H1 (cell line): ENCODE results near the gene MPPED2. TPM values are rescaled to one million over a fixed set of nuclear protein-coding genes. Genes with fewer than 3 reads are reported as not detected.

ENCODE experiments used
- CTCF ChIA-PET: fragments of 300-600 bp; sonication (Branson Sonifier 250); formaldehyde crosslinking; loops from one replicate; lab custom pipeline; 2021; ENCODE audit not compliant: partially characterized antibody; lab: Charles Lee
- POLR2A ChIA-PET: fragments of 300-600 bp; sonication (Branson Sonifier 250); formaldehyde crosslinking; loops from one replicate; lab custom pipeline; 2021; ENCODE audit warnings: inconsistent platforms; ENCODE audit not compliant: partially characterized antibody; lab: Charles Lee
- DNase-seq, 2 experiments: peaks; one replicate each; pipeline versions ENCODE4 v3.0.0 to v3.0.0-alpha.2; 2010 to 2022; ENCODE audit warnings: low spot score in 2 of 2, low read depth in 1 of 2, mixed read lengths in 1 of 2
- FAIRE-seq: peaks from 2 replicates; lab custom pipeline; 2011; peaks lifted over from hg19 to GRCh38; lab: Jason Lieb, UNC
- H2AFZ ChIP-seq: 2 replicates; pipeline ENCODE4 v1.8.1; 2012; ENCODE audit warnings: low read length, inconsistent platforms
- H2AK5ac ChIP-seq: 2 replicates; pipeline ENCODE4 v1.6.1; 2013; ENCODE audit warnings: low read depth, low read length
- H2BK120ac ChIP-seq: replicated peaks from 2 replicates; pipeline ENCODE3; 2013; ENCODE audit warnings: low read depth, low read length, inconsistent platforms
- H2BK12ac ChIP-seq: 2 replicates; pipeline ENCODE4 v1.6.1; 2013; ENCODE audit warnings: low read depth, low read length
- H2BK15ac ChIP-seq: 2 replicates; pipeline ENCODE4 v1.6.1; 2013; ENCODE audit warnings: low read length
- H2BK20ac ChIP-seq: 2 replicates; pipeline ENCODE4 v1.6.1; 2013; ENCODE audit warnings: low read length
- H2BK5ac ChIP-seq: 2 replicates; pipeline ENCODE4 v1.6.1; 2013; ENCODE audit warnings: low read depth, low read length
- H3K14ac ChIP-seq: 2 replicates; pipeline ENCODE4 v1.6.1; 2013; ENCODE audit warnings: inconsistent platforms; ENCODE audit not compliant: insufficient read length
- H3K18ac ChIP-seq: 2 replicates; pipeline ENCODE4 v1.6.1; 2013; ENCODE audit warnings: low read length; ENCODE audit errors: extremely low read depth
- H3K23ac ChIP-seq: 2 replicates; pipeline ENCODE4 v1.6.1; 2013; ENCODE audit warnings: inconsistent platforms; ENCODE audit not compliant: insufficient read length
- H3K23me2 ChIP-seq: 2 replicates; pipeline ENCODE4 v1.6.1; 2013; ENCODE audit warnings: low read depth, low read length
- H3K27ac ChIP-seq: 2 replicates; pipeline ENCODE4 v1.6.1; 2011; ENCODE audit warnings: low read depth, low read length, inconsistent platforms
- H3K27me3 ChIP-seq, 4 experiments: replicated peaks in 1 of 4; 1 replicate in 1 of 4; 2 replicates in 3 of 4; pipeline versions ENCODE4 v1.6.1 to v1.8.1; 2011 to 2013; ENCODE audit warnings: low read length in 3 of 4, mild to moderate bottlenecking in 3 of 4, inconsistent platforms in 2 of 4, mixed read lengths in 2 of 4, moderate library complexity in 1 of 4; ENCODE audit not compliant: control insufficient read depth in 3 of 4, insufficient read depth in 3 of 4; ENCODE audit errors: extremely low read depth in 1 of 4
- H3K36me3 ChIP-seq, 4 experiments: 2 replicates each; pipeline versions ENCODE4 v1.6.1 to v1.8.1; 2011 to 2013; ENCODE audit warnings: mild to moderate bottlenecking in 4 of 4, low read length in 3 of 4, moderate library complexity in 2 of 4, control low read depth in 1 of 4, inconsistent platforms in 1 of 4; ENCODE audit not compliant: insufficient read depth in 4 of 4, control insufficient read depth in 2 of 4
- H3K4ac ChIP-seq: replicated peaks from 2 replicates; pipeline ENCODE3; 2013; ENCODE audit warnings: low read length, low read depth, mixed read lengths, inconsistent platforms; ENCODE audit not compliant: insufficient read length
- H3K4me1 ChIP-seq, 4 experiments: replicated peaks in 1 of 4; 1 replicate in 1 of 4; 2 replicates in 3 of 4; pipeline versions ENCODE4 v1.6.1 to v1.8.1; 2011 to 2013; ENCODE audit warnings: low read length in 3 of 4, inconsistent platforms in 2 of 4, mixed read lengths in 1 of 4; ENCODE audit not compliant: insufficient read depth in 4 of 4, control insufficient read depth in 3 of 4
- H3K4me2 ChIP-seq, 2 experiments: 2 replicates each; pipeline versions ENCODE4 v1.6.1 to v1.8.1; 2011 to 2013; ENCODE audit warnings: low read depth in 2 of 2, low read length in 2 of 2, control low read depth in 1 of 2, inconsistent platforms in 1 of 2, mild to moderate bottlenecking in 1 of 2; ENCODE audit not compliant: insufficient read depth in 1 of 2
- H3K4me3 ChIP-seq, 4 experiments: fragments of 200-600, 300-600 bp in 1 of 4; sonication (generic), shearing (Covaris generic), sonication (Bioruptor Twin) in 1 of 4; 2 replicates each; pipeline versions ENCODE4 v1.5.1 to v1.8.1; 2011 to 2016; ENCODE audit warnings: low read length in 4 of 4, low read depth in 3 of 4, control low read depth in 2 of 4, inconsistent platforms in 2 of 4, mild to moderate bottlenecking in 2 of 4, mixed read lengths in 1 of 4, moderate library complexity in 1 of 4; ENCODE audit not compliant: insufficient read depth in 2 of 4; ENCODE audit errors: extremely low read depth in 1 of 4
- H3K56ac ChIP-seq: replicated peaks from 2 replicates; pipeline ENCODE3; 2013; ENCODE audit warnings: low read depth, mild to moderate bottlenecking, mixed read lengths, low read length, inconsistent platforms; ENCODE audit not compliant: insufficient read length
- H3K79me1 ChIP-seq: 2 replicates; pipeline ENCODE4 v1.6.1; 2013; ENCODE audit warnings: low read depth, low read length, control low read depth
- H3K79me2 ChIP-seq, 2 experiments: 2 replicates each; pipeline versions ENCODE4 v1.6.1 to v1.8.1; 2012 to 2013; ENCODE audit warnings: low read length in 2 of 2, mild to moderate bottlenecking in 2 of 2, inconsistent platforms in 1 of 2; ENCODE audit not compliant: insufficient read depth in 2 of 2, control insufficient read depth in 1 of 2
- H3K9ac ChIP-seq, 4 experiments: replicated peaks in 1 of 4; 1 replicate in 1 of 4; 2 replicates in 3 of 4; pipeline versions ENCODE4 v1.6.1 to v1.8.1; 2011 to 2013; ENCODE audit warnings: low read depth in 3 of 4, low read length in 3 of 4, control low read depth in 2 of 4, mild to moderate bottlenecking in 2 of 4, moderate library complexity in 2 of 4, inconsistent platforms in 1 of 4; ENCODE audit errors: extremely low read depth in 1 of 4
- H3K9me3 ChIP-seq, 2 experiments: 2 replicates each; pipeline versions ENCODE4 v1.6.1 to v1.8.1; 2012 to 2013; ENCODE audit warnings: mild to moderate bottlenecking in 2 of 2, moderate library complexity in 2 of 2, control low read depth in 1 of 2, inconsistent platforms in 1 of 2, low read depth in 1 of 2, low read length in 1 of 2, mixed read lengths in 1 of 2; ENCODE audit not compliant: insufficient read depth in 2 of 2
- H4K20me1 ChIP-seq, 2 experiments: replicated peaks in 1 of 2; 2 replicates each; pipeline versions ENCODE3 to v1.8.1; 2011 to 2013; ENCODE audit warnings: inconsistent platforms in 2 of 2, low read length in 2 of 2, mild to moderate bottlenecking in 1 of 2; ENCODE audit not compliant: insufficient read depth in 2 of 2, control insufficient read depth in 1 of 2
- H4K5ac ChIP-seq: 2 replicates; pipeline ENCODE4 v1.6.1; 2013; ENCODE audit warnings: low read length, low read depth, mixed read lengths, inconsistent platforms; ENCODE audit not compliant: insufficient read length
- H4K8ac ChIP-seq: 2 replicates; pipeline ENCODE4 v1.8.0; 2013; ENCODE audit warnings: mild to moderate bottlenecking, moderate library complexity, low read length, inconsistent platforms; ENCODE audit not compliant: insufficient read depth; ENCODE audit errors: extremely low read depth
- H4K91ac ChIP-seq: replicated peaks from 2 replicates; pipeline ENCODE3; 2013; ENCODE audit warnings: low read length, mixed read lengths, inconsistent platforms; ENCODE audit not compliant: insufficient read length
- ASH2L ChIP-seq: fragments of 200-600, 300-600 bp; sonication (generic); IDR thresholded peaks from one replicate; pipeline ENCODE4 v1.7.1; 2017; ENCODE audit warnings: low read length
- BRCA1 ChIP-seq: IDR thresholded peaks from 2 replicates; pipeline ENCODE4 v1.6.1; 2012; ENCODE audit warnings: low read depth, low read length, improper control_type of control experiment
- CBX8 ChIP-seq: fragments of 300-800, 300-1000 bp; sonication (generic); IDR thresholded peaks from 2 replicates; pipeline ENCODE4 v1.7.1; 2016; ENCODE audit warnings: low read depth, low read length, borderline replicate concordance
- CEBPB ChIP-seq: IDR thresholded peaks from 2 replicates; pipeline ENCODE4 v1.6.1; 2012; ENCODE audit warnings: low read depth, low read length
- CTCF ChIP-seq, 3 experiments: IDR thresholded peaks; 1 replicate in 2 of 3; 2 replicates in 1 of 3; pipeline versions ENCODE4 v1.5.1 to v1.6.1; 2011; ENCODE audit warnings: low read length in 3 of 3, mild to moderate bottlenecking in 3 of 3, inconsistent platforms in 2 of 3, low read depth in 1 of 3, moderate library complexity in 1 of 3; ENCODE audit not compliant: insufficient read depth in 1 of 3; ENCODE audit errors: control extremely low read depth in 1 of 3
- PHF8 ChIP-seq: fragments of 200-600 bp; sonication (generic); conservative IDR thresholded peaks from 2 replicates; pipeline ENCODE4 v1.7.1; 2012; ENCODE audit warnings: low read depth, mild to moderate bottlenecking, inconsistent platforms, low read length, moderate library complexity
- POU5F1 ChIP-seq: IDR thresholded peaks from 2 replicates; pipeline ENCODE4 v1.6.1; 2011; ENCODE audit warnings: low read depth, mild to moderate bottlenecking, low read length, moderate library complexity
- RXRA ChIP-seq: IDR thresholded peaks from 2 replicates; pipeline ENCODE4 v1.6.1; 2011; ENCODE audit warnings: low read depth, mild to moderate bottlenecking, low read length, moderate library complexity; ENCODE audit not compliant: insufficient read depth
- SP2 ChIP-seq: IDR thresholded peaks from 2 replicates; pipeline ENCODE4 v1.6.1; 2012; ENCODE audit warnings: mild to moderate bottlenecking, low read length, inconsistent platforms
- WGBS, 2 experiments: shearing (Covaris generic) in 1 of 2; methylation state at CpG; one replicate each; pipeline versions ENCODE4 v1.1.6 to v1.1.7; 2013 to 2015; ENCODE audit warnings: low lambda C conversion rate in 2 of 2, mixed read lengths in 2 of 2, inconsistent platforms in 1 of 2, low coverage in 1 of 2, missing lambda C conversion rate in 1 of 2; ENCODE audit not compliant: insufficient replicate concordance in 2 of 2, insufficient coverage in 1 of 2, insufficient read length in 1 of 2; ENCODE audit errors: extremely low coverage in 1 of 2, missing lambda C conversion rate in 1 of 2; 5-methylcytosine and 5-hydroxymethylcytosine counted together
- polyA plus RNA-seq, 7 experiments: library from polyadenylated mRNA; depleted of rRNA in 3 of 7; stranded (reverse) in 5 of 7; unstranded in 2 of 7; fragments of >200 nt in 5 of 7; fragments of 200-250 nt in 2 of 7; gene quantifications; 1 replicate in 5 of 7; 2 replicates in 1 of 7; 4 replicates in 1 of 7; pipeline versions ENCODE4 v1.2.1 to v1.2.3, GENCODE V29; 2011 to 2013; ENCODE audit warnings: missing spikeins in 2 of 7, mixed read lengths in 2 of 7
- total RNA-seq: library from RNA; stranded (reverse); fragmentation: NEBNext Ultra II Directional; extraction: Animal tissue kit (Norgen Biotek cat#: 25700); gene quantifications from 2 replicates; pipeline ENCODE4 v1.2.1, GENCODE V29; 2021

Gene MPPED2
- total and polyA plus RNA-seq, 2 of the 8 experiments (the other 6 are each of a cell fraction or from before 2014, with no cell fraction given): 1.3 to 3.5 TPM

- Histone ChIP-seq H3K56ac (no peak overlapping the region), H3K14ac (no peak overlapping the region)
- WGBS, 2 experiments: 95% methylated on average over 5 of the region's 5 CpGs; no CpG with 5 or more reads in 1 of the 2 experiments
These were observed 165.8 kb downstream of the MPPED2 start for GRCh38 chr11:30420233-30420787.

More at GRCh38 chr11:30420233-30420787, 165.8 kb downstream of the MPPED2 start:
- no peaks in the 10 kb centered on the region for H3K27me3 ChIP-seq
- H3K23me2 ChIP-seq: no peaks in the 10 kb centered on the region
- no peak overlapping the region for H4K91ac ChIP-seq
- no peak overlapping the region for H2BK20ac ChIP-seq
- CTCF ChIA-PET: no interaction called here
- no peaks in the 10 kb centered on the region for H3K79me2 ChIP-seq
- H3K9ac ChIP-seq: no peak overlapping the region
- DNase-seq: no peak
- H2BK15ac ChIP-seq: no peak overlapping the region
- no peak overlapping the region for H3K23ac ChIP-seq
- H3K4me1 ChIP-seq: peaks cover 7 to 18% (median 11%) of the 10 kb centered on the region in 4 experiments; a peak in 5 of 7 replicates
- H2BK12ac ChIP-seq: no peak overlapping the region
- no peak overlapping the region for H4K5ac ChIP-seq
- H3K4ac ChIP-seq: no peak overlapping the region
- peak overlapping the region; percentile 46; the same call in 1 of the 2 replicates for H2AK5ac ChIP-seq
- no peak overlapping the region for H4K8ac ChIP-seq
- POLR2A ChIA-PET: interaction anchor here (0.6 kb wide), 1 partner anchor 76 kb away, joined by 3 read pairs; no protein-coding TSS in a partner anchor
- no peak overlapping the region for H2AFZ ChIP-seq
- H2BK5ac ChIP-seq: no peak overlapping the region
- H3K27ac ChIP-seq: no peak overlapping the region
- H3K79me1 ChIP-seq: no peaks in the 10 kb centered on the region
- H3K18ac ChIP-seq: no peak overlapping the region
- H3K36me3 ChIP-seq: no peaks in the 10 kb centered on the region
- no peak overlapping the region for H3K4me3 ChIP-seq
- H2BK120ac ChIP-seq: no peak overlapping the region
- H4K20me1 ChIP-seq: no peaks in the 10 kb centered on the region
- FAIRE-seq: no peak
- TF ChIP-seq RXRA (no peak), BRCA1 (no peak), CBX8 (no peak), SP2 (no peak), CTCF (IDR thresholded peaks at IDR 0.05; ENCODE audit: control extremely low read depth in 1 of 3, insufficient read depth in 1 of 3, low read depth in 1 of 3, low read length in 3 of 3) (no peak), CEBPB (no peak), ASH2L (no peak), POU5F1 (no peak), PHF8 (no peak)
- H3K9me3 ChIP-seq: no peaks in the 10 kb centered on the region
- no peak overlapping the region for H3K4me2 ChIP-seq
